Mesenteric fat pad (tissue), 1 donor: Measurements from ENCODE around the gene ANKRD2. TPM values are rescaled to one million over a fixed set of nuclear protein-coding genes. Genes with fewer than 3 reads are reported as not detected.

Experiments used
- DNase-seq: peaks from one replicate; pipeline ENCODE4 v3.0.0-alpha.2; 2020; ENCODE audit warnings: low spot score
- total RNA-seq: library from RNA; stranded (reverse); fragmentation: NEBNext Ultra II Directional; extraction: Animal tissue kit (Norgen Biotek cat#: 25700); gene quantifications from one replicate; pipeline ENCODE4 v1.2.1, GENCODE V29; 2021
- donor health status: DM: yes; HTN: yes; CAD: no.

Gene ANKRD2
- total RNA-seq, 1 donor from 2014 or later = not detected

DNA sequence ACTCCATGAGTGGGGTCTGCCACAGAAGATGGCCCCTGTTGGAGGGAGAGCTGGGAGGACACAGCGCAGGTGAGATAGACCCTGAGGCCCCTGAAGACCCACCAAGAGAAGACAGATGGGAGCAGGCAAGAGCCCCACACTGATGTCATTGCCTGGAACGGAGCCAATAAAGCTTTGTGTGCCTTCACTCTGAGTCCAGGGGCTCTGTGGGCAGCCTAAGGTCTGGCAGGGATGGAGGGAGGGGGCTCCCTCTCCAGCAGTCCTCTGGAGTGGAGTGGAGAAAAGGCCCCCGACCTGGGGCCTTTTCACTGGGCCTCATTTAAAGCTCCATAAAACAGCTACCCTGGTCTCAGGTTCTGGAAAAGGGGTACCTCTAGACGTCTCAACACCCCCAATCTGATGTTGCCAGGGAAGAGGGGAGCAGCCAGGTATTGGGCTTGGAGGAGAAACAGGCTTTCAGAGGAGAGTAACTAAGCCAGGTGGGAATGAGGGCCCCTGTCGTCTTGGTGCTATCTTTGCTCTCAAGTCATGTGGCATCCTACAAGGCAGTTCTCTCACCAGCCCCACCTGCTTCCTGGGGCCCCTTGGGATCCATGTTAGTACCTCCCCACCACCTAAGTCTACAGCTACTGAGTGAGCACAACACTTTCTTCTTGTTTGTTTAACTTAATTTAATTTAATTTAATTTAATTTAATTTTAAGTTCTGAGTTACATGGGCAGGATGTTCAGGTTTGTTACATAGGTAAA is 18.3 kb downstream of the ANKRD2 start:
- no peak for DNase-seq

DNA sequence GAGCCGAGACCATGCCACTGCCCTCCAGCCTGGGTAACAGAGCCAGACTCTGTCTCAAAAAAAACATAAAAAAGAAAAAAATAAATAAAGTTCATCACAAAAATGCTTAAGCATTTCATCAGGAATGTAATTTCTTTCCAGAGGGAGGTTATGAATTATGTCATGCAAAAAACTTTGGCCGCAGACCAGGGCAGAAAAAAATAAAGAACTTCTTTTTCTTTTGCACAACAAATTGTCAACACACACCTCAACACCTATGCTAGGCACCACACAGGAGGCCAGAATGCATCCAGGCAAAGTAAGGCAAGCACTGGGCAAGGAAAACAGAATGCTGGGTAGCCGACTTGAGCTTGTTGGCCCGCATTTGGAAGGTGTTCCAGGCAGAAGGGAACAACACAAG is 20.8 kb downstream of the ANKRD2 start:
- no peak for DNase-seq

DNA sequence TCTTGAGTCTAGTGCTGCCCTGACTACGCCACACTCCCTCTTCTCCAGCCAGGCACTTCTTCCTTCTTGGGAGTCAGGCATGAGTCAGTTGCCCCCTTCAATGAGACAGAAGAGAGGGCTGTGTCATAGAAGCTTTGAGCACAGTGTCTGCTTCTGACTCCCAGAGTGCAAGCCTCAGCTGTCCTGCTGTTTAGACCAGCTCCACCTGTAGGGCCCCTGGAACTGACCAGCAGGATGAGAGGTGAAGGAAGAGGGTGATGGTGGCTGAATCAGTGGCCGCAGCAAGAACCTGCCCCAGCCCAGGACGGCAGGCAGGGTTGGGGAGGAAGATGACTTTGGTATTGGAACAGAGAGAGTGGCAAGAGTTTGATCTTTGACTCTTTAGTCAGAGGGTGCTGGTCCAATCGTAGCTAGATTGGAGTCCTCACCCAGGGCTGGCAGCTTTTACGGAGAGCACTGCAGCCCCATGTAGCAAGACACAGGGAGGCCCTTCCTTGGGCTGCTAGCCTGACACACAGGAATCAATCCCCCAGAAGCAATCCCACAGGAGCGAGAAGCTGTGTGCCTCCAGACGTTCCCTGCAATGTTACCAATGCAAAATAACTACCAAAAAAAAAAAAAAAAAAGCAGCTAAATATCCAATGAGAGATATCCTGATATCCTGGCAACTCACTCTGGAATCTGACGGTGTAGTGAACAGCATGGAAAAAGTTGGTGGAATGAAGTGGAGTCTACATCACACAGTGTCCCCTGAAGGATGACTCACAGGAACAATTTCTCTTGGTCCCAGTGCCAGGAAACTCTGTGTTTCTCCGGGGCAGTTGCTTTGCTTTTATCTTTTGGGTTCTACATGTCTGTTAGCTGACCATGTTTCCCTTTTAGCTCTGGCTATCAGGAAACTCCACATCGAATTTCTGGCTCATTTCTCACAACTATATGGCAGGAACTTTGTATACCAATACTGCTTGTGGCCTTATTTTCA is 23.8 kb downstream of the ANKRD2 start:
- DNase-seq = no peak

DNA sequence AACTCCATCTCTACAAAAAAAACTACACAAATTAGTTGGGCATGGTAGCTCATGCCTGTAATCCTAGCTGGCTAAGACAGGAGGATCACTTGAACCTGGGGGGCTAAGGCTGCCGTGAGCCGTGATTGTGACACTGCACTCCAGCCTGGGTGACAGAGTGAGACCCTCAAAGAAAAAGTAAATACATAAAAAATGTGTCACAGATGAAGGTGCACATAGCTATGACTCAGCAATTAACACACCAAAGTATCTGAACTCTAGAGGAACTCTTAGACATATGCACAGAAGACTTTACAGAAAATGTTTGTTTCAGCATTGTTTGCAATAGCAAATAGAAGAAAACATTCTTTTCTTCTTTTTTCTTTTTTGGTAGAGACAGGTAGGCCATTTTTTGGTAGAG is 25.2 kb downstream of the ANKRD2 start:
- DNase-seq = no peak

DNA sequence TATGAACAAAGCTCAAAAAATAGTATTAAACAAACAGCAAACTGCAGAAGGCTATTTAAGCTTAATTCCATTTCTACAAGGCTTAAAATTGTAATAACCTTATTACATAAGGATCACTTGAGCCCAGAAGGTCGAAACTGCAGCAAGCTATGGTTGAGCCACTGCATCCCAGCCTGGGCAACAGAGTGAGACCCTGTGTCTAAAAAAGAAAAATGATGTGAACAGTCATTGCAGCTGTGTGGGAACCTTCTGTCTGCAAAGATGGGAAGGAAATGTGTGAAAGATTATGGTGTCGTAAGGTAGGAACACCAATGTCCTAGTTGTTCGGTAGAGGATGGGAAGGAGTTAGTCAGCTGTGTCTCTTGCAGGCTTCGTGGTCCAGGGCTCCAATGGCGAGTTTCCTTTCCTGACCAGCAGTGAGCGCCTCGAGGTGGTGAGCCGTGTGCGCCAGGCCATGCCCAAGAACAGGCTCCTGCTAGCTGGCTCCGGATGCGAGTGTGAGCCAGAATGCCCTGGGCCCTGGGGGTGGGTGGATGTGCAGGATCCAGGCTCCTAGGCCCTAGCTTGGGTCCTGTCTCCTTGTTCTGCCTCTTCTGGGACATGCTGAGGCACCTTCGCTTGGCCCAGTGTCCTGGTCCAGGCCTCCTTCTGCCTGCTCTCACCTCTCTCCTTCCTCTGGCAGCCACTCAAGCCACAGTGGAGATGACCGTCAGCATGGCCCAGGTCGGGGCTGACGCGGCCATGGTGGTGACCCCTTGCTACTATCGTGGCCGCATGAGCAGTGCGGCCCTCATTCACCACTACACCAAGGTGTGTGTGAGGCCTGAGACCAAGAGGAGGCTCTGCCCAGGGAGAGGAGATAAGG is 26.1 kb downstream of the ANKRD2 start:
- no peak for DNase-seq

DNA sequence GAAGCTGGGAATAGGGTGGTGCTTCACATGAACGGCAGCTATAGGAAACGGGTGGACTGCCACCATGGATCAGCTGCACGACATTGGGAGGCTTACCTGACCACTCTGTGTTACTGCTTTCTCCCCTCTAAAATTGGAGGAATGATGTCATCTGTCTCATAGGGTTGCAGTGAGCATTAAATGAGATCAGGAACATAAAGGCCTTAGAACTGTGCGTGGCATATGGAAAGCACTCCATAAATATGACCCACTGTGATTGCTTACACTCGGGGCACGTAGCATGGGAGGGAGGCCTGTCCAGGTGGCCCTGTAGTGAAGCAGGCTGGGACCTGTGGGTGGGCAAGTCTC is 26.7 kb downstream of the ANKRD2 start:
- no peak for DNase-seq

DNA sequence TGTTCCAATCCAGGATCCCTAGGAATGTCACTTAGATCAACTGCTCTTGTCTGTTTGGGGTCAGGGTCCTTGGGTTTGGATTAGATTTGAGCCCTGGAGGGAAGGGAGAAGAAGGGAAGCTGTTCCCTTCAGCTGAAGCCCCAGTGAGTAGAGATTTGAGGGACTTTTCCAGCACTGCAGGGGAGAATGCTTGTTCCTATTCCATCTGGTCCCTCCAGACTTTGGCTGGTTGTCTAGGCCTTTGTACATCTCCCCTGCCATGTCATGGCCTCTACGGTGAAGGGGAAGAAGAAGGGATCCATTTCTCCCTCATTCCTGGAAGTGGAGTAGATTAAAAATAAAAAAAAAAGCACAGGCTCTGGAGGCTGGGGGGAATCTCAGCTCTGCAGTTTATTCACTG is 28.0 kb downstream of the ANKRD2 start:
- DNase-seq = no peak

DNA sequence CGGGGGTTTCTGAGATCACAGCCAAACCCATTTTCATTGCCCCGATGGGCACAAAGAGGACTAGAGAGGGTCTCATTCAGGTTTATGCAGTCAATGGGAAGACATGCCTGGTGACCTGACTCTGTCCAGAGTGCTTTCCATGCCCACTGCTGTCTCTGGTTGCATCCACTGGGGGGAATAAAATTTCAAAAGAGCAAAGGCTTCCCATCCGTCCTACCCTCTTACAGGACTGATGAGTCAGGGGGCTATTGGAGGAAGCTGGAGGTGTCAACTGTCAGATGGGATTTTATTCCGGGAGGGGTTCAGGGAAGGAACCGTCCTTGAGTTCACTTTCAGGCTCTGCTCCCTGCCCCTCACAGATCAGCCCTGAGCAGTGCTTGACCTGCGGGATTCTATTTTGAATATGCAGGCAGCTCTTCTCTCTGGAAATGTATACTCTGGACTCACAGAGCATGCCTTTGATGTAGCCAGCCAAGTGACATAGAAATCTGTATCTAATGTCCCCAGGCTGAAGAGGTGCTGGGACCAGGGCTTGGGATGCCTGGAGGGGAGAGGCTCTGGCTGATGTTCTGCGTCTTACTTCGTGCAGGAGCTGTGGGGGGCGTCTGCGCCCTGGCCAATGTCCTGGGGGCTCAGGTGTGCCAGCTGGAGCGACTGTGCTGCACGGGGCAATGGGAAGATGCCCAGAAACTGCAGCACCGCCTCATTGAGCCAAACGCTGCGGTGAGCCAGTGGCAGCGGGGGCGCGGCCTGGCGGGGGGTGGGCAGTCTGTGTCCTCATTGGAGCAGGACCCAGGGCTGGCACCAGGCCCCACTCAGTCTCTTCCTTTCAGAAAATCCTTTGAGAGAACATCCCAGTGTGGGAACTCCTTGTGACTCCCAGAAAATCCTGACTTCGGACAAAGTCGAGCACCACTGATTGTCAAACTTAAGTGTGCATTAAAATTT is 29.0 kb downstream of the ANKRD2 start:
- DNase-seq = no peak

DNA sequence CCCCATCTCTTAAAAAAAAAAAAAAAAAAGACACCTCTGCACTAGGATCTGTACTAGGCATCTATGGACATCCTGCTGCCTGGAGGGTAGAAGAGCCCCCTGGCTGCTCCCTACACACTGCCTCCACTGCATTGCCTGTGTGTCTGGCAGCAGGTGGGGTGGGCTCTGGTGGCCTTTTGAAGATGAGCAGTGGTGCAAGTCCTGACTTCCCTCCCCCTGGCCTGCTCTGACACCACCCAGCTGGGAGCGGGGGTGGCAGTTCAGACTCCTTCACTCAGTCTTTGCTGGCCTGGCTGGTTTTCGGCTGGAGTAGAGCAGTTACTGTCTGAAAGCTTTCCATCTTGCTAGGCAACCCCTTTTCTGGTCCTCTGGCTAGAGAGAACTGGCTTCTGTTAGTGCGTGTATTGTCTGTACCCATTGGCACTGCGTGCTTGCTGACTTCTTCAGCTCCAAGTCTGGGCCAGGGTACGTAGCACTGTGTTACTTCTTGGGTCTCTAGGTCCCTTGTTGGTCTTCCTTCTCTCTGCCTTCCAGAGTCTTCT is 34.6 kb downstream of the ANKRD2 start:
- no peak for DNase-seq

DNA sequence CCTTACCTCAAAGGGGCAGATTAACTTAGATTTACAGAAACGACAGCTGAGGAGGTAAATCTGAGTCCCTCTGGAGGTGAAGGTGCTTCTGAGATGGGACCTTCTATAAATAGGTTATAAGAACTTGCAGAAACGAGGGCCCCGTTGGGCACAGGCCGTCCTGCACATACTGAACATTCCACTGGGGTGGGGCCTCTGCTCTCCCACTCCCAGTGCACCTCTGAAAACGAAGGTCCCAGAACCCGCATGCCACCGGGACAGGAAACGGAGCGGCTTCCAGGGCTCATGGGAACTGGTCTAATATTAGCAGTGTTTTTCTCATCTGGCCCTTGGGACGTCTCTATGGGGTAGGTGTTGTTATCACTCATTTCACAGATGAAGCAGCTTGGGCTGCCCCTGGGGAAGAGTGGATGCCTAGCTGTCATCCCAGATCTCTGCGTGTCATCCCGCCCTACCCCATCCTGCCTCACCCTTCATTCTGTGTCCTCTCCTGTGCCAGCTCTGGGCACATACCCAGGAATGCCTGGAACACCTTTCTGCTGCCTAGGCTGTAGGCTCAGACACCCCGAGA is 36.5 kb downstream of the ANKRD2 start:
- no peak for DNase-seq

DNA sequence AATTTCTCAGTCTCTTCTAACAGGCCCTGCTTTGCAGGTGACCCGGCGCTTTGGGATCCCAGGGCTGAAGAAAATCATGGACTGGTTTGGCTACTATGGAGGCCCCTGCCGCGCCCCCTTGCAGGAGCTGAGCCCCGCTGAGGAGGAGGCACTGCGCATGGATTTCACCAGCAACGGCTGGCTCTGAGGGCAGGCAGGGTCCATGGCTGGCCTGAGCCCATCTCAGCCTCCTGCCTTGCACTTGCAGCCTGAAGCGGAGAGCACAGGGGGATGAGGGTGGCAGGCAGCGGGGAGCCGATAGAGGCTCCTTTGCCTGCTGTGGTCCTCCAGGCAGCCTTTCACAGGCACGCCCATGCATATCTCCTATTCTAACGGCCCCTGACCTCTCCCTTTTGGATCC is 38.9 kb downstream of the ANKRD2 start:
- no peak for DNase-seq

DNA sequence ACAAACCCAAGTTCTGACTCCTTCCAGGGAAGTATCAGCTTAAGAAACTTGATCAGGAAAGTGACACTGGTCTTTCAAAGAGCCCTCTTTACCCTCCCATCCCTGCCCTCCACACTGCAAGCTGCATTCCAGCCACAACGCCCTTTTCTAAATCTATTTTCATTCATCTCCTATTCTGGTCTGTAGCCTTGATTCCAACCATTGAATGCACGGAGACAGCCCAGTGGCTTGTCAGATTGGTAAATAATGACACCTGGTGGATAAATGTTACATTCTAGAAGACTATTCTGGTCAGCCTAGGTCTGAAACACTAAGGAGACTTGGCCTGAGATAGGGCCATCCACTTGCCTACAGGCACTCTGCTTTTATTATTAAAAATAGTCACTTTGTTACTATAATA is 39.8 kb downstream of the ANKRD2 start:
- DNase-seq = no peak

DNA sequence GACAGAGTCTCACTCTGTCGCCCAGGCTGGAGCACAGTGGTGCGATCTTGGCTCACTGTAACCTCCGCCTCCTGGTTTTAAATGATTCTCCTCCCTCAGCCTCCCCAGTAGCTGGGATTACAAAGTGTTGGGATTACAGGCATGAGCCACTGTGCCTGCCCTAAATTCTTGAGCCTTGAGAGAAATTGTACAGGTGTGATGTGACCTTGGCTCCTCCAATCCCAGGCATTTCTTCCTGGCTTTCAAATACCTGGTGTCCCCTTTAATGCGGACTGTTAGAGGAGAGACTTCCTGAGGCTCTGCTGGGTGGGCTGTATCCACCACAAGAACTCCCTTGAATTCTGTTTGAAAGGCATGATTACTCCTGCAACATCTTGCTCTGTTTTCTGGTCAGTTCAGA is 45.7 kb downstream of the ANKRD2 start:
- DNase-seq = no peak

DNA sequence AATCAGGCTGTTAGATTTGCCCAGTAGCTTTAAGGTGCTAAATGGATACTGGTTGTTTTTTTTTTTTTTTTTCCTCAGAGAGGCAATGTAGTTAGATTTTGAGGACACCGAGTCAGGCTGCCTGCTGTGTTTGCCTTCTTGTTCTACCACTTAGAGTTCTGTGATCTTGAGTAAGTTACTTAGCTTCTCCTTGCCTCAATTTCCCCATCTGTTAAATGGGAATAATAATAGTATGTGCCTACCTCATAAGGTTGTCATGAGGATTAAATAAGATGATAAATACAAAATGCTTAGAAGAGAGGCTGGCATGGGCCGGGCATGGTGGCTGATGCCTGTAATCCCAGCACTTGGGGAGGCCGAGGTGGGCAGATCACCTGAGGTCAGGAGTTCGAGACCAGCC is 46.2 kb downstream of the ANKRD2 start:
- no peak for DNase-seq

DNA sequence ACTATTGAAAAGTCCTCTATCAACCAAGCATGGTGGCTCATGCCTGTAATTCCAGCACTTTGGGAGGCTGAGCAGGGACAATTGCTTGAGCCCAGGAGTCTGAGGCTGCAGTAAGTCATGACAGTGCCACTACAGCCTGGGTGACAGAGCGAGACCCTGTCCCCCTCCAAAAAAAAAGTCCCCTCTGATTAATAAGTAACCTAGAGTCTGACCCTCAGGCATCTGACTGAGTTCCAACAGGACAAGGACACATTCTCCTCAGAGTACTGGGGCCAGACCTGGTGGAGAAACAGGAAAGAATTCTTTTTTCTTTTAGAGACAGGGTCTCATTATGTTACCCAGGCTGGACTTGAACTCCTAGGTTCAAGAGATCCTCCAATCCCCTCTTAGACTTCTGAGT is 50.7 kb downstream of the ANKRD2 start:
- no peak for DNase-seq

DNA sequence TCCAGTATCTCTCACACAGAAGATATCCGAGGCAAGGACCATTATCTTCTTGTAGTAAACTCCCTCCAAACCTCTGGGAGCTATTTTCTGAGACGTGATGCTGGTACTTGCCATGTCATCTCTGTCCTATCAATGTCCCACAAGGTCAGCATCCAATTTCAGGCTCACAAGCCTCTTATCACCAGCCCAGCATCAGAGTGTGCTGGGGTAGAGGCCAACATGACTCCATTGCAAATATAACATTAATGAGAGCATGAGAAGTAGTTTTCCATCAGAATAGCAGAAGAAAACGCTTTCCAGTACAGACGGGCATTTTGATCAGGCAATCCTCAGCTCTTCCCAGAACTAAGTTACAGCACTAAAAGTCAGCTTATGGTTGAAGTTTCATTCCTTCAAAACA is 55.2 kb downstream of the ANKRD2 start:
- DNase-seq = no peak

DNA sequence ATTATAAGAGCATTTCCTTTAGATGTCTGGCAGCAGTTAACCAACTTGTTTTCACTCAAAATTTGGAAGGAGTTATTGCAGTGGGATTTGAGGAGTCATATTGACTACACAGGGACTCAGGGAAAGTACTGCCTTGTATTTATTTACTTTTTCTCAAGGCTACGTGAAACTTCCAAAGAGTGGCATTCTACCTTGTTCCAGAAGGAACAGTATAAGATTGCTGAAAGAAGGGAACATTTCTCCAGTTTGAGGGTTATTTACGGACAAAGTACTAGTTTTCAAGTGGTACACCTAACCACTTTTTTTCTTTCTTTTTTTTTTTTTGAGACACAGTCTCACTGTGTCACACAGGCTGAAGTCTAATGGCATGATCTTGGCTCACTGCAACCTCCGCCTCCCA is 55.6 kb downstream of the ANKRD2 start:
- DNase-seq = no peak

DNA sequence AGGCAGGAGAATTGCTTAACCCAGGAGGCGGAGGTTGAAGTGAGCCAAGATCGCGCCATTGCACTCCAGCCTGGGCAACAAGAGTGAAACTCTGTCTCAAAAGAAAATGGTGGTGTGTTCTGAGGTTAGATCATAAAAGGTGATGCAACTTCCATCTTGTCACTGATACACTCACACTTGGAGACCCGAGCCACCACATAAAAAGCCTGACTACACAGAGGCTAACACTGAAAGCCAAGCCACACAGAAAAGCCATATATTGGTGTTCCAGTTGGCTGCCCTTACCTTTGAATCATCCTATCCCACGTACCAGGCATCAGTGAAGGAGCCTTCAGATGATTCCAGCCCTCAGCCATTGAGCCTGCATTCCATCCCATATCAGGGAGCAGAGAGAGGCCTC is 56.7 kb downstream of the ANKRD2 start:
- DNase-seq = no peak

DNA sequence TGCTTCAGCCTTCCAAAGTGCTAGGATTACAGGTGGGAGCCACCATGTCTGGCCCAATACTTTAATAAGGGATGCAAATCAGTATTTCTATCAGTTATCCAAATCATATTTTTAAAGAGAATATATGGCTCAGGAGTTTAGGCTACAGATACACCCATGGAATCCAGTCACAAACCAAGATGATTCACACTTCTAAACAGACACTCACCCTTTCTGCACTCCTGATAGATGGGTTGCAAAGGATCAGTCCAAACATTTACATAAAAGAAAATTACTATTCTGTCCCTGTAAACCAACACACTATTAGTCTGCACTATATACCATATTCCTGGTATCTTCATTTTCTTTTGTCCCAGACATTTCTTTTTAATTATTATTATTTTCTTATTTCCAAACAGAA is 58.5 kb downstream of the ANKRD2 start:
- DNase-seq = no peak
